ENCODE data around the gene PIGK.

Gene PIGK

GRCh38 chr1:77056525-77056924 lies 162.7 kb downstream of the PIGK start:
- Histone ChIP-seq H3K4me2 (ENCODE audit: low read length, poor library complexity, severe bottlenecking) (no peak overlapping the region), H3K23ac (ENCODE audit: low read length in 2 of 2) (no peak overlapping the region), H3K27me3 (ENCODE audit: control insufficient read depth in 1 of 2, insufficient read depth in 1 of 2, low read length in 2 of 2) (peaks cover 0 to 17% of the 10 kb centered on the region in 2 experiments), H4K91ac (ENCODE audit: low read length) (no peak overlapping the region), H3K4me1 (ENCODE audit: control insufficient read depth, insufficient read depth, low read depth, low read length) (no peaks in the 10 kb centered on the region), H2BK12ac (ENCODE audit: low read length in 2 of 2) (no peak overlapping the region), H3K9ac (ENCODE audit: low read length) (no peak overlapping the region), H2BK15ac (ENCODE audit: low read depth, poor library complexity, severe bottlenecking) (no peak overlapping the region), H4K8ac (ENCODE audit: low read length) (no peak overlapping the region), H2BK120ac (ENCODE audit: low read depth, low read length) (no peak overlapping the region), H3K18ac (ENCODE audit: low read depth in 1 of 2, low read length in 2 of 2) (no peak overlapping the region), H3K79me1 (replicated peaks; ENCODE audit: low read length, poor library complexity, severe bottlenecking) (no peaks in the 10 kb centered on the region), H2BK5ac (ENCODE audit: low read depth, low read length, poor library complexity, severe bottlenecking) (no peak overlapping the region), H3K4ac (ENCODE audit: low read depth in 1 of 2, low read length in 2 of 2) (no peak overlapping the region), H3K27ac (ENCODE audit: low read length, poor library complexity, severe bottlenecking) (no peak overlapping the region), H2AK5ac (ENCODE audit: low read length, severe bottlenecking) (no peak overlapping the region), H3K4me3 (ENCODE audit: insufficient read depth in 1 of 2, low read depth in 1 of 2, low read length in 2 of 2) (no peak overlapping the region), H3K9me3 (ENCODE audit: control insufficient read depth, low read length) (peaks cover 5% of the 10 kb centered on the region), H3K36me3 (ENCODE audit: control insufficient read depth in 1 of 2, insufficient read depth in 2 of 2, low read depth in 1 of 2, low read length in 2 of 2) (no peaks in the 10 kb centered on the region), H2AFZ (ENCODE audit: low read depth, low read length) (no peak overlapping the region), H3K14ac (ENCODE audit: low read length in 2 of 2) (no peak overlapping the region)
- WGBS, result 94% methylated on average over 7 of the region's 7 CpGs
- no peak for DNase-seq

- H4K91ac ChIP-seq (ENCODE audit: low read length), result no peak overlapping the region
- no peak overlapping the region for H3K4ac ChIP-seq (ENCODE audit: low read depth in 1 of 2, low read length in 2 of 2)
- peaks cover 5% of the 10 kb centered on the region for H3K9me3 ChIP-seq (ENCODE audit: control insufficient read depth, low read length)
- H2AK5ac ChIP-seq (ENCODE audit: low read length, severe bottlenecking), result no peak overlapping the region
- 57% methylated on average over 1 of the region's 1 CpG for WGBS
- H3K9ac ChIP-seq (ENCODE audit: low read length), result no peak overlapping the region
- no peak for DNase-seq
- H3K4me1 ChIP-seq (ENCODE audit: control insufficient read depth, insufficient read depth, low read depth, low read length), result no peaks in the 10 kb centered on the region
- H2BK15ac ChIP-seq (ENCODE audit: low read depth, poor library complexity, severe bottlenecking), result no peak overlapping the region
- H3K14ac ChIP-seq (ENCODE audit: low read length in 2 of 2), result no peak overlapping the region
- no peak overlapping the region for H4K8ac ChIP-seq (ENCODE audit: low read length)
- H3K18ac ChIP-seq (ENCODE audit: low read depth in 1 of 2, low read length in 2 of 2), result no peak overlapping the region
- H3K36me3 ChIP-seq (ENCODE audit: control insufficient read depth in 1 of 2, insufficient read depth in 2 of 2, low read depth in 1 of 2, low read length in 2 of 2), result no peaks in the 10 kb centered on the region
- no peak overlapping the region for H2BK12ac ChIP-seq (ENCODE audit: low read length in 2 of 2)
- H3K23ac ChIP-seq (ENCODE audit: low read length in 2 of 2), result no peak overlapping the region
- H2AFZ ChIP-seq (ENCODE audit: low read depth, low read length), result no peak overlapping the region
- H3K4me3 ChIP-seq (ENCODE audit: insufficient read depth in 1 of 2, low read depth in 1 of 2, low read length in 2 of 2), result no peak overlapping the region
- H2BK120ac ChIP-seq (ENCODE audit: low read depth, low read length), result no peak overlapping the region
- H3K4me2 ChIP-seq (ENCODE audit: low read length, poor library complexity, severe bottlenecking), result no peak overlapping the region
- H3K79me1 ChIP-seq (replicated peaks; ENCODE audit: low read length, poor library complexity, severe bottlenecking), result no peaks in the 10 kb centered on the region
- H2BK5ac ChIP-seq (ENCODE audit: low read depth, low read length, poor library complexity, severe bottlenecking), result no peak overlapping the region
- H3K27me3 ChIP-seq (ENCODE audit: control insufficient read depth in 1 of 2, insufficient read depth in 1 of 2, low read length in 2 of 2), result peaks cover 11 to 22% of the 10 kb centered on the region in 2 experiments
- no peak overlapping the region for H3K27ac ChIP-seq (ENCODE audit: low read length, poor library complexity, severe bottlenecking)
Observed at GRCh38 chr1:77051425-77051824, 167.8 kb downstream of the PIGK start.

GRCh38 chr1:77048615-77049005 lies 170.6 kb downstream of the PIGK start:
- no peak overlapping the region for H2BK120ac ChIP-seq (ENCODE audit: low read depth, low read length)
- no peak overlapping the region for H3K14ac ChIP-seq (ENCODE audit: low read length in 2 of 2)
- no peak overlapping the region for H2BK12ac ChIP-seq (ENCODE audit: low read length in 2 of 2)
- H2BK5ac ChIP-seq (ENCODE audit: low read depth, low read length, poor library complexity, severe bottlenecking), result no peak overlapping the region
- no peaks in the 10 kb centered on the region for H3K79me1 ChIP-seq (replicated peaks; ENCODE audit: low read length, poor library complexity, severe bottlenecking)
- no peaks in the 10 kb centered on the region for H3K4me1 ChIP-seq (ENCODE audit: control insufficient read depth, insufficient read depth, low read depth, low read length)
- WGBS, result 80% methylated on average over 1 of the region's 1 CpG
- no peak for DNase-seq
- H3K9ac ChIP-seq (ENCODE audit: low read length), result no peak overlapping the region
- H3K9me3 ChIP-seq (ENCODE audit: control insufficient read depth, low read length), result no peaks in the 10 kb centered on the region
- H2AK5ac ChIP-seq (ENCODE audit: low read length, severe bottlenecking), result no peak overlapping the region
- H3K27ac ChIP-seq (ENCODE audit: low read length, poor library complexity, severe bottlenecking), result no peak overlapping the region
- no peak overlapping the region for H4K91ac ChIP-seq (ENCODE audit: low read length)
- no peak overlapping the region for H3K23ac ChIP-seq (ENCODE audit: low read length in 2 of 2)
- H4K8ac ChIP-seq (ENCODE audit: low read length), result no peak overlapping the region
- H3K4me2 ChIP-seq (ENCODE audit: low read length, poor library complexity, severe bottlenecking), result no peak overlapping the region
- H3K27me3 ChIP-seq (ENCODE audit: control insufficient read depth in 1 of 2, insufficient read depth in 1 of 2, low read length in 2 of 2), result peaks cover 10 to 11% of the 10 kb centered on the region in 2 experiments
- H3K18ac ChIP-seq (ENCODE audit: low read depth in 1 of 2, low read length in 2 of 2), result no peak overlapping the region
- no peak overlapping the region for H2AFZ ChIP-seq (ENCODE audit: low read depth, low read length)
- H3K4me3 ChIP-seq (ENCODE audit: insufficient read depth in 1 of 2, low read depth in 1 of 2, low read length in 2 of 2), result no peak overlapping the region
- H2BK15ac ChIP-seq (ENCODE audit: low read depth, poor library complexity, severe bottlenecking), result no peak overlapping the region
- H3K36me3 ChIP-seq (ENCODE audit: control insufficient read depth in 1 of 2, insufficient read depth in 2 of 2, low read depth in 1 of 2, low read length in 2 of 2), result no peaks in the 10 kb centered on the region
- no peak overlapping the region for H3K4ac ChIP-seq (ENCODE audit: low read depth in 1 of 2, low read length in 2 of 2)

- Histone ChIP-seq H3K36me3 (ENCODE audit: control insufficient read depth in 1 of 2, insufficient read depth in 2 of 2, low read depth in 1 of 2, low read length in 2 of 2) (no peaks in the 10 kb centered on the region), H2AFZ (ENCODE audit: low read depth, low read length) (no peak overlapping the region), H2BK5ac (ENCODE audit: low read depth, low read length, poor library complexity, severe bottlenecking) (no peak overlapping the region), H3K4me3 (ENCODE audit: insufficient read depth in 1 of 2, low read depth in 1 of 2, low read length in 2 of 2) (no peak overlapping the region), H2BK15ac (ENCODE audit: low read depth, poor library complexity, severe bottlenecking) (no peak overlapping the region), H3K4me1 (ENCODE audit: control insufficient read depth, insufficient read depth, low read depth, low read length) (no peaks in the 10 kb centered on the region), H3K4ac (ENCODE audit: low read depth in 1 of 2, low read length in 2 of 2) (no peak overlapping the region), H3K18ac (ENCODE audit: low read depth in 1 of 2, low read length in 2 of 2) (no peak overlapping the region), H3K23ac (ENCODE audit: low read length in 2 of 2) (no peak overlapping the region), H3K9me3 (ENCODE audit: control insufficient read depth, low read length) (no peaks in the 10 kb centered on the region), H2BK120ac (ENCODE audit: low read depth, low read length) (no peak overlapping the region), H3K27me3 (ENCODE audit: control insufficient read depth in 1 of 2, insufficient read depth in 1 of 2, low read length in 2 of 2) (peaks cover 7 to 11% of the 10 kb centered on the region in 2 experiments), H4K8ac (ENCODE audit: low read length) (no peak overlapping the region), H4K91ac (ENCODE audit: low read length) (no peak overlapping the region), H2BK12ac (ENCODE audit: low read length in 2 of 2) (no peak overlapping the region), H3K27ac (ENCODE audit: low read length, poor library complexity, severe bottlenecking) (no peak overlapping the region), H3K14ac (ENCODE audit: low read length in 2 of 2) (no peak overlapping the region), H3K9ac (ENCODE audit: low read length) (no peak overlapping the region), H2AK5ac (ENCODE audit: low read length, severe bottlenecking) (no peak overlapping the region), H3K79me1 (replicated peaks; ENCODE audit: low read length, poor library complexity, severe bottlenecking) (no peaks in the 10 kb centered on the region), H3K4me2 (ENCODE audit: low read length, poor library complexity, severe bottlenecking) (no peak overlapping the region)
- WGBS, result 78% methylated on average over 3 of the region's 3 CpGs
- DNase-seq, result no peak
Observed at GRCh38 chr1:77047978-77048614, 171.1 kb downstream of the PIGK start.
